ENCODE results near the gene DDX56. TPM values are rescaled to one million over a fixed set of nuclear protein-coding genes. Genes with fewer than 3 reads are reported as not detected.
A peak's percentile ranks its signal among the peaks of the same experiment; 100 is the strongest.
"Not testable (repeated sequence)": the region's sequence is repeated elsewhere in the genome, so short reads cannot be mapped to it uniquely, and the experiment has no call there.

DDX56 gene
- total RNA-seq, 2 experiments from 2014 or later = 59.0 to 59.6 TPM

DNA sequence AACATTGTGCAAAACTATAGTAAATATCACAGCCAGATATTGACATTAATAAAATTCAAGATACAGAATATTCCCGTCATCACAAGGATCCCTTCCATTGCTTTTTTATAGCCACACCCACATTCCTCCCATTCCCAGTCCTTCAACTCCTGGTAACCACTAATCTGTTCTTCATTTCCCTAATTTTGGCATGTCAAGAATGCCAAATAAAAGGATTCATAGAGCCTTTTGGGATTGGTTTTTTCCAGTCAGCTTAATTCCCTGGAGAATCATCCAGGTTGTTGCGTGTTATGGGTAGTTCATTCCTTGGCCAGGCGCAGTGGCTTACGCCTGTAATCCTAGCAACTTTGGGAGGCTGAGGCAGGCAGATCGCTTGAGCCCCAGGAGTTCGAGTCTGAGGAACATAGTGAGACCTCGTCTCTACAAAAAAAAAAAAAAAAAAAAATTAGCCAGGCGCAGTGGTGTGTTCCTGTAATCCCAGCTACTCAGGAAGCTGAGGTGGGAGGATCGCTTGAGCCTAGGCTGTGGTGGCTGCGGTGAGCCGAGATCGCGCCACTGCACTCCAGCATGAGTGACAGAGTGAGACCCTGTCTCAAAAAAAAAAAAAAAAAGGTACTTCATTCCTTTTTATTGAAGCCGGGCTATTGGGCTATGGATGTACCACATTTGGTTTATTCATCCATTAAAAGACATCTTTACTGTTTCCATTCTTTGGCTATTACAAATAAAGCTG is 35.4 kb upstream of the DDX56 start:
- Mint-ChIP-seq H3K27ac (peak overlapping the region; percentile 52), H3K9me3 (no peaks in the 10 kb centered on the region), H3K4me3 (peak overlapping the region; percentile 39), H3K36me3 (ENCODE audit: low read depth) (peaks cover 28% of the 10 kb centered on the region), H3K27me3 (peaks cover under 1% of the 10 kb centered on the region), H3K4me1 (peaks cover 56% of the 10 kb centered on the region)
- POLR2A ChIA-PET = interaction anchor here (0.9 to 33.8 kb wide), 4 partner anchors 8 to 186 kb away, joined by 3 to 1257 read pairs (median 36); no protein-coding TSS in a partner anchor
- CTCF ChIA-PET = interaction anchor here (0.7 to 1.5 kb wide), 3 partner anchors 13 to 994 kb away, joined by 3 read pairs; no protein-coding TSS in a partner anchor
- peak; percentile 36 for DNase-seq

DNA sequence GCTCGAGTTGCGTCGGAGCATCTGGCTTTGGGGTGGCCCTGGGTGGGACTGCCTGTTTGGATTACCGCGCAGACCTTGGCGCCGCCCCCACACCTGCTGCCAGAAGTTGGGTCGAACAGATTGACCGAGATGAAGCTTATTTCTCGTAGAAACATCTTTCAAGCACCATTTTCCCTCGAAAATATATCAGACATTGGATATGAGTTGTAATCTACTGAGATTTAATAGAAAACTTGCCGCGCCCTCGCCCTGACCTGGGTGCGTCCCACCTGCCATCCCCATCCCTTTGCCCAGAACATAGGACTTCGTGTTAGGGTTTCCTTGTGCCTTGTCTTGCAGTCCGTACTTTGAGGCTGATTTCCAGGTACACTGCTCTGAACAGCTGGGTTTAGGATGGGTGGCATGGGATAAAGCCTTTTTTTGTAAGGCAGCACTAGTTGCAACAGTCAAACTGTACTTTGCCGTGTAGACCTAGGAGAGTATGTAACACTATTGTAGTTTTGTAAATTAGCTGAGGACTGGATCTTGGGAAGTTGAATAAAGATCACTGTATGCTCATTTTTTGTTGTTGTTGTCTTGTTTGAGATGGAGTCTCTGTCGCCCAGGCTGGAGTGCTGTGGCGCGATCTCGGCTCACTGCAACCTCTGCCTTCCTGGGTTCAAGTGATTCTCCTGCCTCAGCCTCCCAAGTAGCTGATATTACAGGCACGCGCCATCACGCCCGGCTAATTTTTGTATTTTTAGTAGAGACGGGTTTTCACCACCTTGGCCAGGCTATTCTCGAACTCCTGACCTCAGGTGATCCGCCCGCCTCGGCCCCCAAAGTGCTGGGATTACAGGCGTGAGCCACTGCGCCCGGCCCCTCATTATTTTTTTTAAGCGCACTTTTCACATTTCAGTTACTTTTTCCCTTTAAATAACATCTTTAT is 33.7 kb upstream of the DDX56 start:
- H3K27me3 Mint-ChIP-seq = peaks cover 6% of the 10 kb centered on the region
- peak overlapping the region; percentile 98 for H3K27ac Mint-ChIP-seq
- H3K4me3 Mint-ChIP-seq = peak overlapping the region; percentile 98
- H3K9me3 Mint-ChIP-seq = no peaks in the 10 kb centered on the region
- H3K36me3 Mint-ChIP-seq (ENCODE audit: low read depth) = peaks cover 28% of the 10 kb centered on the region
- CTCF ChIA-PET = interaction anchor here (0.6 to 2.7 kb wide), 9 partner anchors 9 to 250 kb away, joined by 3 to 17 read pairs (median 8); partner anchors contain the start of genes H2AZ2 and PPIA
- POLR2A ChIA-PET = interaction anchor here (0.6 to 33.8 kb wide), 33 partner anchors 9 to 957 kb away, joined by 3 to 1257 read pairs (median 6); partner anchors contain the start of genes DDX56, H2AZ2, NUDCD3 and PPIA
- peaks cover 52% of the 10 kb centered on the region for H3K4me1 Mint-ChIP-seq
- DNase-seq = no peak

DNA sequence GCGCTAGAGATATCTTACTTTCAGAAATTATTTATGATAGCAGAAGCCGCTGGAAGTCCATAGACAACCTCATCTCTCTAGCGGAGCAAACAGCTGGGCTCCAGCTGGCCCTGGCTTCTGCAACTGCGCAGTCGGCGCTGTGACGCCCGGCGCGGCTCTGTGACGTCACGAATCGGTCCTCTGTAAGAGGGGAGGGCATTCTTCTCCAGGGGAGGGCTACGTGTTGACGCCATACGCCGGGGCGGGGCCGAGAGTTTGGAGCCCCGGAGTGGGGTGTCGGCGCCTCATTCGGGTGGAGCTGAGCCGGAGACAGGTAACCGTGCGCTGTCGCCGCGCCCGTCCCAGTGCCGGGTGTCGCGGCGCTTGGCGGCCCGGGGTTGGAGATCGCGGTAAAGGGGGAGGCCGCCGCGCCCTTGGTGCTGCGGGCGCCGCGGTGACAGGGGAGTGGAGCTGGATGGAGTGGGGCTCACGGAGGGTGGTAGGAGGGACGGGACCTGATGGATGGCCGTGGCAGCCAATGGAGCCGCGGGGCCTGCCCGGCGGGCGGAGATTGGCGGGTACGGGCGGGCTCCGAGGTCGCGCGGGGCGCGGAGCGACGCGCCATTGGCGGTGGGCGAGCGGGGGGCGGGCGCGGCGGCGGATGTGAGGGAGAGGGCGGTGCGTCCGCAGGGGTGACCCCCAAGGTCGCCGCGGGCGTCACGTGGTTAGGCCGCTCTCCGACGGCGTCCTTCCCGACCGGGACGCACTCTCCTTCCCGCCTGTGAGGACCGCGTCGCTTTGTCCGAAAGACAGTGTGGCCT is 32.8 kb upstream of the DDX56 start, which contains the start of gene OGDH:
Gene OGDH, plus strand, starts transcription at position 287 of the 800 bp plus-strand sequence. CDS start 17,717 bp downstream, outside the sequence.
- Mint-ChIP-seq H3K27ac (peak within 1 kb of the TSS; percentile 98), H3K4me3 (peak within 1 kb of the TSS; percentile 98), H3K4me1 (peaks cover 48% of the 10 kb centered on the region), H3K36me3 (ENCODE audit: low read depth) (peaks cover 23% of the 10 kb centered on the region), H3K9me3 (no peaks in the 10 kb centered on the region), H3K27me3 (peaks cover 6% of the 10 kb centered on the region)
- ChIA-PET CTCF (interaction anchor here (0.6 to 2.7 kb wide), 12 partner anchors 10 to 250 kb away, joined by 3 to 17 read pairs (median 7); partner anchors contain the start of genes H2AZ2 and PPIA), POLR2A (interaction anchor here (0.6 to 33.8 kb wide), 42 partner anchors 8 to 505 kb away, joined by 3 to 1257 read pairs (median 4); partner anchors contain the start of genes CCM2, DDX56, H2AZ2 and NUDCD3)
- peak; percentile 100 for DNase-seq

DNA sequence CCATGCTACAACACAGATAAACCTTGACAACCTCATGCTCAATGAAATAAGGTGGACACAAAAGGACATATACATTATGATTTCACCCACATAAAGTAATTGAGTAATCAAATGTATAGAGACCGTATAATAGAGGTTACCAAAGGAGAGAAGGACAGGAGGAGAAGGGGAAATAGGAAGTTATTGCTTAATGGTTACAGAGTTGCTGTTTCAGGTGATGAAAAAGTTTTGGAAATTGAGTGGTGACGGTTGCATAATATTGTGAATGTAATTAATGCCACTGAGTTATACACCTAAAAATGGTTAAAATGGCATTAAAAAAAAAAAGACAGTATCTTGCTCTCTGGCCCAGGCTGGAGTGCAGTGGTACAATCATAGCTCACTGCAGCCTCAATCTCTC is 31.2 kb upstream of the DDX56 start:
- DNase-seq = no peak
- no peak overlapping the region for H3K27ac Mint-ChIP-seq
- peaks cover 43% of the 10 kb centered on the region for H3K4me1 Mint-ChIP-seq
- peaks cover 18% of the 10 kb centered on the region for H3K36me3 Mint-ChIP-seq (ENCODE audit: low read depth)
- H3K27me3 Mint-ChIP-seq = peaks cover 10% of the 10 kb centered on the region
- ChIA-PET POLR2A (interaction anchor here (2.6 to 33.8 kb wide), 9 partner anchors 12 to 243 kb away, joined by 19 to 1257 read pairs (median 37); partner anchors contain the start of genes H2AZ2, NUDCD3, PPIA and TMED4), CTCF (interaction anchor here (2.3 to 2.7 kb wide), 2 partner anchors 36 to 243 kb away, joined by 11 to 16 read pairs; partner anchors contain the start of gene H2AZ2)
- no peaks in the 10 kb centered on the region for H3K9me3 Mint-ChIP-seq
- peak overlapping the region; percentile 27 for H3K4me3 Mint-ChIP-seq

DNA sequence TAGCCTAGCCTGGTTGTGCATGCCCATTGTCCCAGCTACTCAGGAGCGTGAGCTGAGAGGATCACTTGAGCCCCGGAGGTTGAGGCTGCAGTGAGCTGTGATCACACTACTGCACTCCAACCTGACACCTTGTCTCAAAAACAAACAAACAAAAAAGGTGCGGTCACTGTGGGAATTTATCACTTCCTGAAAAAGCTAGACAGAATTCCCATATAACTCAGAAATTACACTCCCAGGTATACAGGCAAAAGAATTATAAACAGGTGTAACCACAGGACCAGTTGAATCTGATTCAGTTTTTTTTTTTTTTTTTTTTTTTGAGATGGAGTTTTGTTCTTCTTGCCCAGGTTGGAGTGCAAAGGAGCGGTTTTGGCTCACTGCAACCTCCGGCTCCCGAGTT is 29.5 kb upstream of the DDX56 start:
- no peak overlapping the region for H3K27ac Mint-ChIP-seq
- H3K4me1 Mint-ChIP-seq = peaks cover 28% of the 10 kb centered on the region
- peaks cover 12% of the 10 kb centered on the region for H3K36me3 Mint-ChIP-seq (ENCODE audit: low read depth)
- DNase-seq = no peak
- ChIA-PET POLR2A (interaction anchor here (33.8 kb wide), 1 partner anchor 30 kb away, joined by 1257 read pairs; no protein-coding TSS in a partner anchor), CTCF (no interaction called here)
- peaks cover 10% of the 10 kb centered on the region for H3K27me3 Mint-ChIP-seq
- H3K9me3 Mint-ChIP-seq = no peaks in the 10 kb centered on the region
- H3K4me3 Mint-ChIP-seq = no peak overlapping the region

DNA sequence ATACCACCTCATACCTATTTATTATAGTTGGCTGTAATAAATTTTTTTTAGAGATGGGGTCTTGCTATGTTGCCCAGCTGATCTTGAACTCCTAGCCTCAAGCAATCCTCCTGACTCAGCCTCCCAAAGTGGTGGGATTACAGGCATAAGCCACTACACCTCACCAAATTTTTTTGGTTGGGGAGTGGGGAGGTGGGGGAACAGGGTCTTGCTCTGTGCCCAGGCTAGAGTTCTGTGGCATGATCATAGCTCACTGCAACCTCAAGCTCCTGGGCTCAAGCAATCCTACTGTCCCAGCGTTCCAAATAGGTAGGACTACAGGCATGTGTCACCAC is 28.8 kb upstream of the DDX56 start:
- CTCF ChIA-PET = no interaction called here
- POLR2A ChIA-PET = interaction anchor here (33.8 kb wide), 1 partner anchor 31 kb away, joined by 1257 read pairs; no protein-coding TSS in a partner anchor

DNA sequence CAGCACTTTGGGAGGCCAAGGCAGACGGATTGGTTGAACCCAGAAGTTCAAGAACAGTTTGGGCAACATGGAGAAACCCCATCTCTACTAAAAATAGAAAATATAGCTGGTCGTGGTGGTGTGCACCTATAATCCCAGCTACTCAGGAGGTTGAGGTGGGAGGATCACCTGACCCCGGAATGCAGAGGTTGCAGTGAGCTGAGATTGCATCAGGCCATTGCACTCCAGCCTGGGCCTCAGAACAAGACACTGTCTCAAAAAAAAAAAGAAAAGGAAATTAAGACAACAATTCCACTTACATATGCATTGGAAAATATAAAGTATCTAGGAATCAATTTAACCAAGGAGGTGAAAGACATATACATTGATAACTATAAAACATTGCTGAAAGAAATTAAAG is 25.5 kb upstream of the DDX56 start:
- no peaks in the 10 kb centered on the region for H3K36me3 Mint-ChIP-seq (ENCODE audit: low read depth)
- CTCF ChIA-PET = interaction anchor here (0.6 kb wide), 1 partner anchor 611 kb away, joined by 3 read pairs; no protein-coding TSS in a partner anchor
- POLR2A ChIA-PET = interaction anchor here (0.8 to 33.8 kb wide), 5 partner anchors 7 to 249 kb away, joined by 3 to 1257 read pairs (median 4); partner anchors contain the start of genes H2AZ2, OGDH and TMED4
- peaks cover 2% of the 10 kb centered on the region for H3K4me1 Mint-ChIP-seq
- peaks cover 13% of the 10 kb centered on the region for H3K27me3 Mint-ChIP-seq
- no peak overlapping the region for H3K4me3 Mint-ChIP-seq
- no peak for DNase-seq
- H3K9me3 Mint-ChIP-seq = no peaks in the 10 kb centered on the region
- no peak overlapping the region for H3K27ac Mint-ChIP-seq

More for the DNA sequence above, 28.8 kb upstream of the DDX56 start:
- peaks cover 8% of the 10 kb centered on the region for H3K36me3 Mint-ChIP-seq (ENCODE audit: low read depth)
- no peak overlapping the region for H3K27ac Mint-ChIP-seq
- peaks cover 21% of the 10 kb centered on the region for H3K4me1 Mint-ChIP-seq
- no peak overlapping the region for H3K4me3 Mint-ChIP-seq
- no peaks in the 10 kb centered on the region for H3K9me3 Mint-ChIP-seq
- H3K27me3 Mint-ChIP-seq = peaks cover 10% of the 10 kb centered on the region
- no peak for DNase-seq

DNA sequence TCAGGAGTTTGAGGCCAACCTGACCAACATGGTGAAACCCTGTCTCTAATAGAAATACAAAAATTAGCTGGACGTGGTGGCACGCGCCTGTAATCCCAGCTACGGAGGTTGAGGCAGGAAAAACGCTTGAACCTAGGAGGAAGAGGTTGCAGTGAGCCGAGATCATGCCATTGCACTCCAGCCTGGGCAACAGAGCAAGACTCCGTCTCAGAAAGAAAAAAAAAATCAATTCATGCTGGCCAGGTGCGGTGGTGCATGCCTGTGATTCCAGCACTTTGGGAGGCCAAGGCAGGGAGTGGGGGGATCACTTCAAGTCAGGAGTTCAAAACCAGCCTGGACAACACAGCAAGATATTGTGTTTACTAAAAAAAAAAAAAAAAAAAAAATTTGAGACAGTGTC is 23.5 kb upstream of the DDX56 start:
- H3K4me1 Mint-ChIP-seq; H3K9me3 Mint-ChIP-seq; H3K4me3 Mint-ChIP-seq; CTCF ChIA-PET; H3K36me3 Mint-ChIP-seq (ENCODE audit: low read depth); H3K27ac Mint-ChIP-seq; DNase-seq; POLR2A ChIA-PET: not testable (repeated sequence)
- H3K27me3 Mint-ChIP-seq = peaks cover 14% of the 10 kb centered on the region

DNA sequence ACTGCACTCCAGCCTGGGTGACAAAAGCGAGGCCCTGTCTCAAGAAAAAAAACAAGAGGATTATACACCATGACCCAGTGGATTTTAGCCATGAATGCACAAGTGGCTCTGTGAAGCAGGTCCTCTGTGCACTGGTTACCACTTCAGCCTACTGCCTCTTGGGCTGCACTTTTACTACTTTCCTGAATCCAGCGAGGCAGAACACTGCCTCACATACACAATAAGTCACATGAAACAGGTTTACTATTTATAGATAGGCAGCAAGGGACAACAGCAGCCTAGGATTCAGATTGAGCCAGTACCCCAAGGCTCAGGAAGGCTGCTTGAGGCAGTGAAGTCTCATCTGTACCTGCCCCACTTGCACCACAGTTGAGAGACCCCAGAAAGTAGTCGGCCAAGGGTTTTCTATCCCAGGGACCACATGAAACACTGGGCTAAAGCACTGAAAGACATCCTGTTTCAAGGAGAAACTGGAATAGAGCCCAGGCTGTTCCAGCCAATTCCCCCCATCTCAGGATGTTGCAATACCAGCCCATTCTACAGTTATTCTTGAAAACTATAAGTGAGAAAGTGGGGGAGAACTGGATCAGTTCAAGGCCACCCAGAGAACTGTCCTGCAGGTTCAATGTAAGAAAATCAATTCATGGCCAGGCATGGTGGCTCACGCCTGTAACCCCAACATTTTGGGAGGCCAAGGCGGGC is 22.4 kb upstream of the DDX56 start:
- Mint-ChIP-seq H3K9me3 (no peaks in the 10 kb centered on the region), H3K27ac (no peak overlapping the region), H3K4me1 (no peaks in the 10 kb centered on the region), H3K27me3 (peaks cover 10% of the 10 kb centered on the region), H3K4me3 (no peak overlapping the region), H3K36me3 (ENCODE audit: low read depth) (no peaks in the 10 kb centered on the region)
- DNase-seq = no peak
- POLR2A ChIA-PET = interaction anchor here (1.5 kb wide), 1 partner anchor 10 kb away, joined by 4 read pairs; the partner anchor contains the start of gene OGDH
- CTCF ChIA-PET = interaction anchor here (0.6 kb wide), 1 partner anchor 9 kb away, joined by 4 read pairs; no protein-coding TSS in a partner anchor

DNA sequence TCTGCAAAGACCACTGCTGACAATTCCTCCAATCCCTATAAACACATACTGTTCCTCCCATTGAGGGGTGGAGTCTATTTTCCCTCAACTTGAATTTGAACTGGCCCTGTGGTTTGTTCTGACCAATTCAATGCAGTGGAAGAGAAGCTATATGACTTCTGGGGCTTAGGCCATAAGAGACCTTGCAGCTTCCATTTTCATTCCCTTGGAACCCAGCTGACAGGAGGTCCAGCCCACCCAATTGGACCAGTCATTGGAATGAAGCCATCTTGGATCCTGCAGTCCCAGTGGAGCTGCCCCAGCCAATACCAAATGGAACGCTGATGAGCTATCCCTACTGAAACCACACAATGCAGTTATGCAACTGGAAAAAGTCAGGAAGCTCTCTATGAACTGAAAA is 17.2 kb upstream of the DDX56 start:
- no peak overlapping the region for H3K27ac Mint-ChIP-seq
- peaks cover 9% of the 10 kb centered on the region for H3K27me3 Mint-ChIP-seq
- H3K36me3 Mint-ChIP-seq (ENCODE audit: low read depth) = no peaks in the 10 kb centered on the region
- H3K4me3 Mint-ChIP-seq = no peak overlapping the region
- H3K4me1 Mint-ChIP-seq = peaks cover 12% of the 10 kb centered on the region
- DNase-seq = no peak
- CTCF ChIA-PET = interaction anchor here (0.7 to 1.2 kb wide), 2 partner anchors 10 to 63 kb away, joined by 3 read pairs; no protein-coding TSS in a partner anchor
- no peaks in the 10 kb centered on the region for H3K9me3 Mint-ChIP-seq
- POLR2A ChIA-PET = interaction anchor here (0.9 to 2.8 kb wide), 4 partner anchors 9 to 257 kb away, joined by 4 to 17 read pairs (median 10); partner anchors contain the start of genes OGDH and TMED4
